AG04449 (cell line): ENCODE data around the gene DPYSL4.

Experiments used
- CTCF ChIA-PET: fragments of 350-600 bp; formaldehyde crosslinking; extraction: SDS; loops from one replicate; lab custom pipeline; 2021; ENCODE audit warnings: antibody characterized with exemption; lab: Yijun Ruan, JAX
- POLR2A ChIA-PET: fragments of 400-600, 350-600 bp; formaldehyde crosslinking; extraction: SDS; loops from one replicate; lab custom pipeline; 2020; ENCODE audit warnings: antibody characterized with exemption, inconsistent platforms; lab: Yijun Ruan, JAX
- DNase-seq: peaks from one replicate; pipeline ENCODE4 v3.0.0-alpha.2; 2010; ENCODE audit warnings: low read depth, low spot score
- H3K4me3 ChIP-seq: 2 replicates; pipeline ENCODE4 v1.5.1; 2011; ENCODE audit warnings: low read depth, mild to moderate bottlenecking, control low read depth, low read length
- CTCF ChIP-seq: IDR thresholded peaks from one replicate; pipeline ENCODE4 v1.5.1; 2011; ENCODE audit warnings: mild to moderate bottlenecking, moderate library complexity, low read length, control low read depth, inconsistent platforms; ENCODE audit not compliant: insufficient read depth; ENCODE audit errors: missing control alignments

Gene DPYSL4

GRCh38 chr10:132144086-132144485 lies 42.7 kb upstream of the DPYSL4 start:
- no peak for DNase-seq
- ChIA-PET POLR2A (no interaction called here), CTCF (no interaction called here)
- H3K4me3 ChIP-seq, result no peak overlapping the region
- TF ChIP-seq CTCF, result no peak

GRCh38 chr10:132145002-132145401 lies 41.7 kb upstream of the DPYSL4 start:
- no peak for DNase-seq
- ChIA-PET CTCF (no interaction called here), POLR2A (no interaction called here)
- TF ChIP-seq CTCF, result no peak
- no peak overlapping the region for H3K4me3 ChIP-seq

- TF ChIP-seq CTCF, result no peak
- DNase-seq, result no peak
- ChIA-PET CTCF (interaction anchor here (1.4 kb wide), 1 partner anchor 308 kb away, joined by 3 read pairs; no protein-coding TSS in a partner anchor), POLR2A (no interaction called here)
- H3K4me3 ChIP-seq, result no peak overlapping the region
These were observed 41.1 kb upstream of the DPYSL4 start for GRCh38 chr10:132145521-132146185.

- H3K4me3 ChIP-seq, result no peak overlapping the region
- ChIA-PET POLR2A (no interaction called here), CTCF (interaction anchor here (1.4 kb wide), 1 partner anchor 307 kb away, joined by 3 read pairs; no protein-coding TSS in a partner anchor)
- DNase-seq, result no peak
- TF ChIP-seq CTCF, result no peak
These were observed 40.5 kb upstream of the DPYSL4 start for GRCh38 chr10:132146271-132146671.

- ChIA-PET POLR2A (no interaction called here), CTCF (interaction anchor here (1.4 kb wide), 1 partner anchor 306 kb away, joined by 3 read pairs; no protein-coding TSS in a partner anchor)
- TF ChIP-seq CTCF, result no peak
- no peak for DNase-seq
- no peak overlapping the region for H3K4me3 ChIP-seq
These were observed 39.5 kb upstream of the DPYSL4 start for GRCh38 chr10:132146941-132147915.
